Progenitor cell of endocrine pancreas (in vitro differentiated cells): ENCODE results near the gene VRK3. TPM values are rescaled to one million over a fixed set of nuclear protein-coding genes. Genes with fewer than 3 reads are reported as not detected.

ENCODE experiments used
- DNase-seq: peaks from one replicate; pipeline ENCODE4 v3.0.0; 2021; ENCODE audit warnings: low spot score; ENCODE audit not compliant: unreplicated experiment
- H3K27ac Mint-ChIP-seq: 2 replicates; pipeline ENCODE4 v1.8.0; 2021; ENCODE audit warnings: mild to moderate bottlenecking, moderate library complexity, mixed read lengths
- H3K27me3 Mint-ChIP-seq: 2 replicates; pipeline ENCODE4 v1.8.0; 2021; ENCODE audit warnings: mixed read lengths
- H3K36me3 Mint-ChIP-seq: 2 replicates; pipeline ENCODE4 v1.8.0; 2022; ENCODE audit warnings: mixed read lengths; ENCODE audit not compliant: insufficient read depth
- H3K4me1 Mint-ChIP-seq: 2 replicates; pipeline ENCODE4 v1.8.0; 2021; ENCODE audit warnings: low read depth, mixed read lengths
- H3K4me3 Mint-ChIP-seq: 2 replicates; pipeline ENCODE4 v1.8.0; 2021; ENCODE audit warnings: low read depth, mild to moderate bottlenecking, moderate library complexity, mixed read lengths
- H3K9me3 Mint-ChIP-seq: 2 replicates; pipeline ENCODE4 v1.8.0; 2021; ENCODE audit warnings: low read depth, mixed read lengths
- CTCF ChIP-seq: fragments of 200-600 bp; sonication (generic); IDR thresholded peaks from one replicate; pipeline ENCODE4 v1.5.0; 2021; ENCODE audit warnings: antibody characterized with exemption, mild to moderate bottlenecking; ENCODE audit not compliant: unreplicated experiment
- total RNA-seq: library from RNA; stranded (reverse); gene quantifications from 2 replicates; pipeline ENCODE4 v1.2.1, GENCODE V29; 2021

Gene VRK3
- total RNA-seq, 1 donor from 2014 or later = 53.4 TPM

DNA sequence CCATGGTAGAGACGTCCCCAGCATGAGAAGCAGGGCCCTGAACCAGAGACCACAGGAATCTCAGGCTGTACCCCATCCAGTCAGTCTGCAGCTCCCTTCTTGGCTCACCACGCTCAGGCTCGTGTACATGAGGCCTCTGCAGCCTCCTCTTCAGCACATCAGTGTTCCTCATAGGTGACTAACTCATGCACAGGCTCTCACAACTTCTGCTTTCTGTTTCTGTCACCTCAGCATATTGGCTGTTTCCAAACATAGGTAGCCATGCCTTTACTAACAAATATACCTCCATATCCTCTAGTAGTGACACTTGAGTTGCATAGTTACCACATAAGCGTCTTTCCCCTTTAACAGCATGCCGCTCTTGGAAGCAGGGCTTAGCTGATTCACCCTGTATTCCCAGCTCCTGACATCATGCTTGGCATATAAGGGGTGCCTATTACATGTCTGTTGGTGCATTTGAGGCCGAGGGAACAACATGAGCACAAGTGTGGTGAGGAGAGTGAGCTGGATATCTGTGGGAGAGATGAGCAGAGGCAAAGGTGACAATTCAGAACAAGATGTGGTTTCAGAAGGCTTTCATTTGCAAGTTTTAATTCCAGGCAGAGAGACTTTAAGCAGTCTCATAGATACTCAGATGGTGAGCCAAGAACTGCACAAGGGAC lies 17.3 kb upstream of the VRK3 start:
- no peak overlapping the region for H3K27ac Mint-ChIP-seq
- no peaks in the 10 kb centered on the region for H3K27me3 Mint-ChIP-seq
- no peak overlapping the region for H3K4me3 Mint-ChIP-seq
- H3K36me3 Mint-ChIP-seq = peaks cover 83% of the 10 kb centered on the region
- no peak for TF ChIP-seq CTCF
- DNase-seq = no peak
- H3K9me3 Mint-ChIP-seq = peaks cover 57% of the 10 kb centered on the region
- no peaks in the 10 kb centered on the region for H3K4me1 Mint-ChIP-seq

- no peak overlapping the region for H3K4me3 Mint-ChIP-seq
- H3K27me3 Mint-ChIP-seq = no peaks in the 10 kb centered on the region
- no peak overlapping the region for H3K27ac Mint-ChIP-seq
- peaks cover 49% of the 10 kb centered on the region for H3K9me3 Mint-ChIP-seq
- no peaks in the 10 kb centered on the region for H3K4me1 Mint-ChIP-seq
- DNase-seq = no peak
- peaks cover 78% of the 10 kb centered on the region for H3K36me3 Mint-ChIP-seq
- no peak for TF ChIP-seq CTCF
These were observed 15.8 kb upstream of the VRK3 start for GRCh38 chr19:50040967-50041366.

DNA sequence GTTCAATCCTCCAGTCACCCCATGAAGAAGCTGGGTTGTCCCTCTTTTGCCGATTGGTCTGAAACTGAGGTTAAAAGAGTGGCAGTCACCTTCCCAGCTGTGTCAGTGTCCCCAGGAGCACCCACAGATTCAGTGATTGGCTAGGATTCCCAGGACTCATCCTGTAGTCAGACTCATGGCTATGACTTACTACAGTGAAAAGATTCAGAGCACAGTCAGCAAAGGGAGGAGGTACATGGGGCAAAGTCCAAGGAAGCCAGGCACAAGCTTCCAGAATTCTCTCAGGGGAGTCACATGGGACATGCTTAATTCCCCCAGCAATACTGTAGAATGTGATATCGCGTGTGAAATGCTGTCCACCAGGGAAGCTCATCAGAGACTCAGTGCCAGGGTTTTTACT lies 14.8 kb upstream of the VRK3 start:
- no peaks in the 10 kb centered on the region for H3K27me3 Mint-ChIP-seq
- no peak for TF ChIP-seq CTCF
- H3K36me3 Mint-ChIP-seq = peaks cover 71% of the 10 kb centered on the region
- no peak overlapping the region for H3K4me3 Mint-ChIP-seq
- peaks cover 39% of the 10 kb centered on the region for H3K9me3 Mint-ChIP-seq
- H3K4me1 Mint-ChIP-seq = no peaks in the 10 kb centered on the region
- DNase-seq = no peak
- H3K27ac Mint-ChIP-seq = no peak overlapping the region

- Mint-ChIP-seq H3K27me3 (no peaks in the 10 kb centered on the region), H3K9me3 (peaks cover 11% of the 10 kb centered on the region), H3K4me3 (no peak overlapping the region)
These were observed 11.7 kb upstream of the VRK3 start for GRCh38 chr19:50036908-50037307.

GRCh38 chr19:50030937-50031336 lies 5.8 kb upstream of the VRK3 start:
- DNase-seq = no peak
- TF ChIP-seq CTCF = no peak
- Mint-ChIP-seq H3K9me3 (no peaks in the 10 kb centered on the region), H3K27me3 (no peaks in the 10 kb centered on the region), H3K36me3 (peaks cover 29% of the 10 kb centered on the region), H3K4me1 (peaks cover 5% of the 10 kb centered on the region), H3K4me3 (no peak overlapping the region), H3K27ac (no peak overlapping the region)

More at GRCh38 chr19:50036908-50037307, 11.7 kb upstream of the VRK3 start:
- Mint-ChIP-seq H3K4me1 (no peaks in the 10 kb centered on the region), H3K36me3 (peaks cover 59% of the 10 kb centered on the region), H3K27ac (no peak overlapping the region)
- no peak for DNase-seq
- no peak for TF ChIP-seq CTCF
